Lower lobe of right lung (tissue), 2 donors: ENCODE measurements around the gene ADIPOR1. TPM values are rescaled to one million over a fixed set of nuclear protein-coding genes. Genes with fewer than 3 reads are reported as not detected.

Experiments
- ATAC-seq, 2 donors: fragments of 200-7000 bp; cut with Tn5 transposase; one replicate each; pipeline ENCODE4 v1.9.1; 2020 to 2022; ENCODE audit warnings: mild to moderate bottlenecking in 2 of 2, moderate library complexity in 2 of 2
- DNase-seq: peaks from one replicate; pipeline ENCODE4 v3.0.0-alpha.2; 2020
- H3K27ac ChIP-seq: fragments of 200-600 bp; one replicate; pipeline ENCODE4 v1.8.0; 2022
- H3K27me3 ChIP-seq: fragments of 200-600 bp; one replicate; pipeline ENCODE4 v1.8.0; 2022; ENCODE audit warnings: low read depth
- H3K36me3 ChIP-seq: fragments of 200-600 bp; one replicate; pipeline ENCODE4 v1.8.0; 2022; ENCODE audit warnings: mild to moderate bottlenecking
- H3K4me1 ChIP-seq: fragments of 200-600 bp; one replicate; pipeline ENCODE4 v1.8.0; 2022
- H3K4me3 ChIP-seq: fragments of 200-600 bp; one replicate; pipeline ENCODE4 v1.8.0; 2022; ENCODE audit warnings: mild to moderate bottlenecking
- H3K9me3 ChIP-seq: fragments of 200-600 bp; one replicate; pipeline ENCODE4 v1.8.0; 2022
- intact Hi-C: fragments of 100-400 bp; cut with DNase I; formaldehyde crosslinking; loops from one replicate; pipeline ENCODE4 v1.11.0; 2022
- total RNA-seq: library from RNA; stranded (reverse); fragmentation: NEBNext Ultra II Directional; extraction: Animal tissue kit (Norgen Biotek cat#: 25700); gene quantifications from one replicate; pipeline ENCODE4 v1.2.1, GENCODE V29; 2021
- TF ChIP-seq, protein P1 (sequence below): fragments of 200-600 bp; IDR thresholded peaks from one replicate; pipeline ENCODE4 v1.8.0; 2022; ENCODE audit warnings: antibody characterized with exemption, mild to moderate bottlenecking
- donor health status: DM: no; HTN: yes; CAD: no; lungs with severe emphysema.

Gene ADIPOR1
- total RNA-seq, 1 donor from 2014 or later, result 110 TPM

DNA sequence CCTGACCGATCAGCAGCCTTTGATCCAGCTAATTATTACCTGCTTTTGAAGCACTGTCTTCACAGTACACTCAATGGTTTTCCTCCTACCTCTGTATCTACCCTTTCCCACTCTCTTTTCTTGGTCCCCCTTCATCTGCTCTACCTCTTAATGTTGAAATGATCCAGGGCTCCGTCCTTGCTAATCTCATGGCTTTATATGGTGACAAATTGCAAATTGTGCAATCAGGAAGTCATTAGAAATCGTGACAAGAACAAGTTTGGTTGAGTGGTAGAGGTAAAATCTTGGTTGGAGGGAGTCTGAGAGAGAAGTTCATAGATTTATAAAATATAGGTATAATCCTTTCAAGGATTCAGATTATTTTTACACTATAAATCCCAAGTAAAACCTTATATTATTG lies 18.5 kb upstream of the ADIPOR1 start:
- intact Hi-C loops, result no loop called here
- Histone ChIP-seq H3K27me3 (no peaks in the 10 kb centered on the region), H3K27ac (no peak overlapping the region), H3K36me3 (no peaks in the 10 kb centered on the region), H3K4me3 (no peak overlapping the region), H3K9me3 (no peaks in the 10 kb centered on the region), H3K4me1 (no peaks in the 10 kb centered on the region)
- ATAC-seq (no peak), DNase-seq (no peak)
- TF ChIP-seq, protein P1, sequence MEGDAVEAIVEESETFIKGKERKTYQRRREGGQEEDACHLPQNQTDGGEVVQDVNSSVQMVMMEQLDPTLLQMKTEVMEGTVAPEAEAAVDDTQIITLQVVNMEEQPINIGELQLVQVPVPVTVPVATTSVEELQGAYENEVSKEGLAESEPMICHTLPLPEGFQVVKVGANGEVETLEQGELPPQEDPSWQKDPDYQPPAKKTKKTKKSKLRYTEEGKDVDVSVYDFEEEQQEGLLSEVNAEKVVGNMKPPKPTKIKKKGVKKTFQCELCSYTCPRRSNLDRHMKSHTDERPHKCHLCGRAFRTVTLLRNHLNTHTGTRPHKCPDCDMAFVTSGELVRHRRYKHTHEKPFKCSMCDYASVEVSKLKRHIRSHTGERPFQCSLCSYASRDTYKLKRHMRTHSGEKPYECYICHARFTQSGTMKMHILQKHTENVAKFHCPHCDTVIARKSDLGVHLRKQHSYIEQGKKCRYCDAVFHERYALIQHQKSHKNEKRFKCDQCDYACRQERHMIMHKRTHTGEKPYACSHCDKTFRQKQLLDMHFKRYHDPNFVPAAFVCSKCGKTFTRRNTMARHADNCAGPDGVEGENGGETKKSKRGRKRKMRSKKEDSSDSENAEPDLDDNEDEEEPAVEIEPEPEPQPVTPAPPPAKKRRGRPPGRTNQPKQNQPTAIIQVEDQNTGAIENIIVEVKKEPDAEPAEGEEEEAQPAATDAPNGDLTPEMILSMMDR, result no peak

DNA sequence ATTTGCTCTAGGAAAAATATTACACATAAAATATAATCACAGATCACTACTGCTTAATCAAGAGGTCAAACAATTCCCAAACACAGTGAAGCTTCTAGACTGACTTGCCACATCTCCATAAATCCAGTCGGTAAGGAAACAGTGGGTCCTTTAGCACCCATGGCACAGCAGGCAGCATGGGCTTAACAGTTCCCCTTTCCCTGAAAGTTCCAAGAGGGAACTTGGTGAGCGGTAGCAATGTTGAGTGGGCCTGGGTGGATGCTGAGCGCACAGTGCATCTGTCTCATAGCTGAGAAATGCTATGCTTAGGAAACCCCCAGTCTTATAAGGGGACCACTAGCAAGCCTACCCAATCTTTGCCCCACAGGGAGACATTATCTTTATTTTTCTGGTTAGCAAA lies 16.7 kb upstream of the ADIPOR1 start:
- ATAC-seq (no peak), DNase-seq (no peak)
- intact Hi-C loops, result no loop called here
- Histone ChIP-seq H3K9me3 (no peaks in the 10 kb centered on the region), H3K36me3 (no peaks in the 10 kb centered on the region), H3K4me3 (no peak overlapping the region), H3K27me3 (no peaks in the 10 kb centered on the region), H3K4me1 (no peaks in the 10 kb centered on the region), H3K27ac (no peak overlapping the region)
- TF ChIP-seq, protein P1, result no peak

DNA sequence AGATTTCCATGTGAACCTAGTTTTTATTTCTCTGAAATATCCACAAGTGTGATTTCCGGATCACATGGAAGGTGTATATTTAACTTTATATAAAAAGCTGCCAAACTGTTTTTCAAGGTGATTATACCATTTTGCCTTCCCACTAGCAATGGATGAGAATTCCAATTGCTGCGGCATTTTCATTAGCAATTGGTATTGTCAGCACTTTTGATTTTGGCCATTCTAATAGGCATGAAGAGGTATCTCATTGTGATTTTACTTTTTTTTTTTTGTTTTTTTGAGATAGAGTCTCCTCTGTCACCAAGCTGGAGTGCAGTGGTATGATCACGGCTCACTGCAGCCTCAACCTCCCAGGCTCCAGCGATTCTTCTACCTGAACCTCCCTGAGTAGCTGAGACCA lies 13.9 kb upstream of the ADIPOR1 start:
- Histone ChIP-seq H3K9me3 (no peaks in the 10 kb centered on the region), H3K27me3 (no peaks in the 10 kb centered on the region), H3K27ac (no peak overlapping the region), H3K36me3 (no peaks in the 10 kb centered on the region), H3K4me3 (no peak overlapping the region), H3K4me1 (peaks cover 19% of the 10 kb centered on the region)
- intact Hi-C loops, result no loop called here
- no peak for ATAC-seq
- DNase-seq, result no peak
- TF ChIP-seq, protein P1, result no peak

DNA sequence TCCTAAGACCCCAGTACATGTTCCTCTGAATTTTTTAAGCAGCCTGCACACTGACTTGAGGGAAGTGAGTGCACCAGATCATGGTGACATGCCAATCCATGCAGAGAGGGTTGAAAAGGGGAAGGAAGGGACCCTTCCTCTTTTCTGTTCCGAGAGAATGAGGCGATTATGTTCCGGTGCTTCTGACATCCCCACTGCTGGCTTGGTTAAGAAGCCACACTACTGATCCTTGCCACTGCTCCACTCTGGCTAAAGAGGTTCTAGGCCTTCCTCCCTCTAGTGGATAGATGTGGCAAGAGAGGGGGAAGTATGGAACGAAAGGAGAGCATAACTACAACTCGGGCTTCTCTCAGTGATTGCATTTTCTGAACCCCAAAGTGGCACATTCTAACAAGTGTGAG lies 10.8 kb upstream of the ADIPOR1 start:
- H3K27me3 ChIP-seq, result no peaks in the 10 kb centered on the region
- ATAC-seq, result peak; percentile 68 to 79
- DNase-seq, result peak; percentile 67
- peaks cover 32% of the 10 kb centered on the region for H3K4me1 ChIP-seq
- H3K36me3 ChIP-seq, result peaks cover 9% of the 10 kb centered on the region
- H3K9me3 ChIP-seq, result no peaks in the 10 kb centered on the region
- intact Hi-C loops, result no loop called here
- peak overlapping the region; percentile 85 for H3K27ac ChIP-seq
- H3K4me3 ChIP-seq, result no peak overlapping the region
- TF ChIP-seq, protein P1, result peak; percentile 60

DNA sequence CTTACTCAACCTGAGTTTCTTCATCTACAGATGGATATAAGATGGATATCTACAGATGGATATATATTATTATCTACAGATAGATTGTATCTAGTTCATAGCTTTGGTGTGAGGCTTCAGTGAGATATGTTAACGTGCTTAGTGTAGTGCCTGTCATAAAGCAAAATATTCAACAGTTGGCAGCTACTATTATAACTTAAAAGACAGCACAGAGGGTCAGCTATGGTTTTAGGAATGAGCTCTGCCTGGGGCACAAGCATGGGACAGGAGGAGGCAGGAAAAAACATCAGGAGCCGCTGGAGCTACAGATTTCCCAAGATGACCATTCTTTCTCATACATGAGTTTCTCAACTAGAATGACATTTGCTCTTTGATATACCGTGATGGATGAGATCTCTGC lies 10.2 kb upstream of the ADIPOR1 start:
- DNase-seq, result no peak
- TF ChIP-seq, protein P1, result no peak
- Histone ChIP-seq H3K4me3 (peak overlapping the region; percentile 67), H3K27me3 (no peaks in the 10 kb centered on the region), H3K27ac (peak overlapping the region; percentile 85), H3K9me3 (no peaks in the 10 kb centered on the region), H3K36me3 (peaks cover 15% of the 10 kb centered on the region), H3K4me1 (peaks cover 32% of the 10 kb centered on the region)
- no peak for ATAC-seq
- intact Hi-C loops, result no loop called here
